Left renal pelvis (tissue), 4 donors: ENCODE results near the gene DAAM1. TPM values are rescaled to one million over a fixed set of nuclear protein-coding genes. Genes with fewer than 3 reads are reported as not detected.

Experiments used
- DNase-seq, 4 donors: peaks; one replicate each; pipeline ENCODE4 v3.0.0-alpha.2; 2013; ENCODE audit warnings: low read depth in 4 of 4, low spot score in 3 of 4
- polyA plus RNA-seq, 4 donors: library from polyadenylated mRNA; unstranded; fragments of 120-200 nt; gene quantifications; one replicate each; pipeline ENCODE4 v1.2.1, GENCODE V29; 2013; ENCODE audit not compliant: insufficient read length in 4 of 4

DAAM1 gene
- polyA plus RNA-seq, 4 donors, result 56.3 to 125 (median 68.2) TPM

DNA sequence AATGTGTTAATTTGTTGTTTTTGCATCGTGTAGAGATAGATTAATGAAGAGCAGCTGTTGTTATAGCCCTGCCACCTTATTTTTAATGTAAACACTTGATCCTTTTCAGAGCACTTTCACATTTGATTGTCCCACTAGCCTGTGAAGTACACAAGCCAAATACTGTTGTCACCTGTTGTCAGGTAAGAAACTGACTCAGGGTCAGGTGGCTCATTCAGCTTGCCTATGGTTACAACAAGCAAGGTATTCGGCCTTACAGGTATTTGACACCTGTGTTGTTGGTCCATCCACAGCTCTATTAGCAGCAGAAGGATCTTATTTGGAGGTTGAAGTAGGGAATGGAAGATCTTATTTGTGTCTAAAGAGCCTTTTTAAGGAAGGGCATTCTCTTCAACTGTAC lies 167.8 kb downstream of the DAAM1 start:
- DNase-seq, result no peak

DNA sequence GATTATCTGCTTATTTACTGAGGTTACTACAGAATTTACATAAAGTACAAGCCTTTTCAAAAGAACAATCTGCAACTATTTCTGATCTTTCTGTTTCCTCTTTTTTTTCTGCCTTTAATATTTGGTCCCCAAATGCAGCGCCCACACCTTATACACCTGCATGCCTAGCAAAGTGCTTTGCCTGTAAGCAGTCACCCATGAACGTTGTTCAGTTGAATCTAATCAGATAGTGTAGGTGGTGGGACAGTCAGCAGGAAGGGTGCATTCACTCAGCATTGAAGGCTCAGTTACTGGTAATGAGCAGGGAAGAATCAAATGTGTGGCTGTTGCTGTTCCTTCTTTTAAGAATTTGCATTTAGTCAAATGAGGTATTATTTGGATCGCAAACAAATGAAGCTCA lies 168.3 kb downstream of the DAAM1 start:
- DNase-seq, result no peak

DNA sequence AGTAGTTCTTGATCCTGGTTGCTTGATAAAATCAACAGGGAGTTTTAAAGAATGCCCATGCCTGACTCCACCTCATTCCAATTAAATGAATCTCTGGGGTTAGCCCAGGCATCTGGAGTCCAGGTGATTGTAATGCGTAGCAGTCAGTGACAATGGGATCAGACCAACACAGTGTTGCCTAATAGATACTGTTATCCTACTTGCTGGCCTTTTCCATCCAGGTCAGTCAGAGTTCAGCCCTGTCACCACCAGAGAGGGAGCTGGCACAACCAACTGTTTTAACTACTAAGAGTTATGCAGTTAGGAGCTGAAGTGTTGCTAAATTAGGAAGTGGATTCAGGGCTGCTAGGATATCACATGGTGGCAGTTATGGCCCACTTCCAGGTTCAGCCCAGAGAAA lies 169.6 kb downstream of the DAAM1 start:
- DNase-seq, result no peak

DNA sequence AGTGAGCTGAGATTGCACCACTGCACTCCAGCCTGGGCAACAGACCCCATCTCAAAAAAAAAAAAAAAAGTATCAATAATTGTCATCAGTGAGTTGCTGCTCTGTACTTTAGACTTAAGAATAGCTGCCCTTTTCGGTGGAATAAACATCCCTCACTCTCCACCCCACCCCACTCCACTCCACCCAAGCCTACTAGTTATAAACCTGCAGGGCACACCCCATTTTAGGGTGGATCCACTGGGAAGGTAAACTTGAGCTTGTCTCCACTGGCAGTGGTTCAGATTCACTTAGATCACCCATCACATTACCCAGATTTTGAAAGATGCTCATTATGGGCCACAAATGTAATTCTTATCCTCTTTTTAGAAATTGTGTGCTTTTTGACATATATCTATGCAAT lies 170.3 kb downstream of the DAAM1 start:
- DNase-seq, result no peak

DNA sequence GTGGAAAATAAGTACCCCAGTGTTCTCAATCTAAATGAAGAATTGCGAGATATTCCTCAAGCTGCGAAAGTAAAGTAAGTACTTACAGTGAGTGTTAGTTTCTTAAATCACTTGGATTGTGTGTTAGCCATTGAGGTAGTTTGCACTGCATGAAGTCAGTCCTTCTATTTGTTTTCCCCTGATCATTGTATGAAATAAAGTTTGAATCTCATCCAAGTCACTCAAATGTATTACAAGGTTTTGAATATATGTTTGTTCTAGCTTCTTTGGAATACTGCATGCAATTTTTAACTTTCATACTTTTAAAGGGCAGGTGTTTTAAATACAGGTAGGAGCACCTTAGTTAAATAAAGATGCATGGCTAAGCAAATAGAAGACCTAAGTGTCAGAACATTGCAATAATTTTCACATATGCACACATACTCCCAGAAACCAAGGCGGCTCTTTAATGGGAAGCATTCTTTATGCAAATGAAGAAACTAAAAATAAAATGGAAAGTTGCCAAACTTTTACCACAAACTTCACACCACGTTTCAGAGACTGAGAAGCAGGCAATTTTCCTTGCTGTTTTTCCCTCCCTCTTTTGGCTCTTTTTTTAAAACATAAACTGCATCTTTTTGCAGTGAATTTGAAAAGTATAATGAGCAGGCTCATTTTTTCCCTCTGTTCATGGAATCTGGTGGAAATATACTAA lies 171.1 kb downstream of the DAAM1 start:
- no peak for DNase-seq

DNA sequence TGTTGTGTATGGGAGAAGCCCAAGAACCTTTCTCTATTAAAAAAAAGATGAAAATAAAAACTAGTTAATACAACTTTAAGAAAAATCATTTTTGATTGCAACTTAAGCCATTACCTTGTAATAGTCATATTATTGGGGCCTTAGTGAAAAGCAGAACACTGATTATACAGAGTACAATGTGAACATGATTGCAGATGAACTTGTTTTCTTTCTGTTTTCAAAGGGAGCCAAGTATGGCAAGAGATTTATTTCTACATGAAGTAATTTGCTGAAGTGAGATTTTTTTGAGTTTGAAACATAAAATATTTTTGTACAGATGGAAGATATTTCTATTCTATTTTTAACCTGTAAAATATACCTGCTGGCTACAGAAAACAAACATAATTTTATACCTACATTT lies 171.8 kb downstream of the DAAM1 start:
- DNase-seq, result no peak

DNA sequence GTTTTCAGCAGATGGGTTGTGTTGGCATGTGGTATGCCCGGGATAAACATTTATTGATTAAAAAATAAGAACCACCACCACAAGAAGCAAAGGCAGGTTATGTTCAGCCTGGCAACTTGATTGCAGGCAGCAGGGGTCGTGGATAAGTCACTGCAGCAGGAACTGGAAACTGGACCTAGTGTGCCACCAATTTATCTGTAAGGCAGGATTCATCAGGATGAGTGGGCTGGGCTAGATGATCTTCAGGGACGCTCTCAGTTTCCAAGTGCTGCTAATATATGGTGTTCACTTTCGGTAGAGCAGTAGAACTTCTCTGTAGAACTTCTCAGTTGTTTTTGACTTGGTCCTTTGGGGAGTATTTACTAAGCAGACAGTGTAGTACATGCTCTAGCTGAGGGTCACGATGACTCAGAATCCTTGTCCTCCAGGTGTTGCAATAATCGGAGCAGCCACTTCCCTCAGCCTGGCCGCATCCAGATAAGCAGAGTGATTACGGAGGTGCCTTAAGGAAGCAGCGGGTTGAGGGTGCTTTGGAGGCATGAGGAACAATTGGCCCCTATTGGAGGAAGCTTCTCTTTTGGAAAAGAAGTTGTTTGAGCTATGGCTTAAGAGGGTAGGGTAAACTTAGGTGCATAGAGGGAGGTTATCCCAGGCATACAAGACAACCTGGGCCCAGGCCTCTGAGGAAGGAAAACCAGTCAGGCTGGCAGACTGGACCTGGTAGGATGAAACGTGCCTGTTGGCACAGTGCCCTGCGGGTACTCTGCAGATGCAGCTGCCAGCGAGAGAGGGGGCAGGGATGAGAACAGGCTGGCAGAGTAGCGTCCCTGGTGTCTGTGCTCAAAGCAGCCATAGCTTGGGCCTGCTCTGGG lies 172.7 kb downstream of the DAAM1 start:
- no peak for DNase-seq

DNA sequence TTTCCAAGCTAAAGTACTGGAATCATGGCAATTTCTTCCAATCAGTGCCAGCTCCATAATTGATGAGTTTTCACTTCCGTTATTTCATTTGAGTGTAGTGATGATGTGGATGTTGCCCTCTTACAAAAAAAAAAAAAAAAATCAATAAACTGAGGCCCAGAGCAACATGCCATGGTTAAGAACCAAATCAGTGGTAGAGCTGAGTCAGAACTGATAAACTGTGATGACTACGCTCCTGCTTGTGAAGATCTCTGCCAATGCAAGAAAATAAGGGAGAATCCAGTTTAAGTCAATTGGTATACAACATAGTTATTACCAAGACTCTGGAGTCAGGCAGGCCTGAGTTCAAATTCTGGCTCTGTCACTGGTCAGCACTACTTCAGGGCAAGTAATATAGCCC lies 174.0 kb downstream of the DAAM1 start:
- DNase-seq, result no peak

DNA sequence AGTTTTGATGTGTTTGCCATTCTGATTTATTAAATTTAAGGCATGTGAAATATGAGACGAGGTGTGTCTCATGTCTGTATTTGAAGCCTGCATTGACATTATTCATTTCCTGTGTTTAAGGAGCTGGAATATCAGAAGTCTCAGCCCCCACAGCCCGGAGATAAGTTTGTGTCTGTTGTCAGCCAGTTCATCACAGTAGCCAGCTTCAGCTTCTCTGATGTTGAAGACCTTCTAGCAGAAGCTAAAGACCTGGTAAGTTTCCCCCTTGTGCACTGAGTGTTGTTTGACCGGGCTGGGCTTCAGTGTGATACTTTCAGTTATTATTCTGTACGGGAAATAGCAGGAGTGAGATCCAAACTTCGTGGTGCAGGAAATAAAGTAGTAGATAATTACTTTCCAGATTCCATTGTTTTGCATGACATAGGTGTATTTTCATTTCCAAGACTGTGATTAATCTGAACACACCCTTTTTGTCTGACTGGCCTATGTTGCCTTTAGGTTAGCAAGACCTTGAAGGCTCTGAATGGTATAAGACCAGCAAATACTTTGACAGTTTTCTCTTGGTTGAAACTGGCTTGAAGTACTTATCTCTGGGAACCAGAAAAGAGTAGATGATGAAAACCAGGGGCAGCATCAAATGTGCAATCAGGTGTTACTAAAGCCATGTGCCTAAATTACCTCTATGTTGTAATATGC lies 175.2 kb downstream of the DAAM1 start:
- no peak for DNase-seq

DNA sequence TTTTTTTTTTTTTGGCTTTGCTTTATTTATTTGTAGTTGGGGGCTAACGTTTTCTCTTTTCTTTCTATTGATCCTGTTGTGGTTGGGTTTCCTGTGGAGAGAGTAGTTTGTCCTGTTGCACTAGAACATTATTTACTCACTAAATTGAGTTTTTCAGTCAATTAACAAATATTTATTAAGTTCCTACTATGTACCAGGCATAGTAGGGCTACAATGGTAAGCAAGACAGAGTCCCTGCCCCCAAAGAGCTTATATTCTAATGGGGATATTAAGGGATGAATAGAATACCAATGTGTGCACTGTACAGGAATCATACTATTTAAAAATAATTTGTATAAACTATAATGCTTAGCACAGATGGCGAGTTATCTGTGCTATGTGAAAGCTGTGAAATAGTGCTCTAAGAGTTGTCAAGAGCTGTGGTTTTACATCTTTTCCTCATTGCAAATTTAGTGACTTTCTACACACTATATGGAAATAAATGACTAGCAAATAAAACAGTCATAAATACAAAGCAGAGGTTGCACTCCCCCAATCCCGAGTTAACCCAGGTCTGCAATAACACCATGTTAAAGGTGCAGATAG lies 181.8 kb downstream of the DAAM1 start:
- DNase-seq, result no peak

DNA sequence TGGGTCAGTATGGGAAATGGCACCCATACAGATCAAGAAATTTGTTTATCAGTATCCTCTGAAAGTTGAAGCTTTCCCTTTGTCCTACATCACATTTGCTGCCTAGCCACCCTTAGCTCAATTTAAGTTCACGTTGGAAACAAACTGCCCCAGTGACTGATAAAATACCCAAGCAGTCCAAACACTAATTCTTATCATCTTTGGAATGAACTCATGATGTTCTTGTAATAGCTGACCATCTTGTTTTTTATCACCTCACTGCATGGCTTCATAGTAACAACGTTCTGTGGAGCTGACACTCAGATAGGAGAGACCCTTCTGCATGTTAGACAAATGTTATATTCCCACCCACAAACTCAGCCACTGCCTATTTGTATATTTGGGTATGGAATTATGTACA lies 183.3 kb downstream of the DAAM1 start:
- no peak for DNase-seq

DNA sequence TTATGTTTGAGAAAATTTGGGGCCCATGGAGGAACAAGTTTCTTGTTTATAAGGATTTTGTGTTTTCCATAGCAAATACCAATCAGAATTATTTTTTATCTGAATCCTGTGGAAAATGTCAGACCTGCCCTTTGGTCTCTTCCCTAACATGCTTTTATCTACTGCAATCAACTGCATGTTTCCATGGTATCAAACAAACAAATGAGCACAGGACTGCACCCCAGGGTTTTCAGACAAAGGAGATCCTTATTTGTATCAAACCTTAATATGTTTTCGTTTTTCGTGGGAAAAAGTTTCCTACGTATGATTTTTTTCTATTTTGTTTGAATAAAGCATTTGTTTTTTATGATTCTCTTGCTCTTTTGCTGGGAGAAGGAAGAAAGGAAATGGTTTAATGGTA lies 185.6 kb downstream of the DAAM1 start:
- DNase-seq, result no peak

DNA sequence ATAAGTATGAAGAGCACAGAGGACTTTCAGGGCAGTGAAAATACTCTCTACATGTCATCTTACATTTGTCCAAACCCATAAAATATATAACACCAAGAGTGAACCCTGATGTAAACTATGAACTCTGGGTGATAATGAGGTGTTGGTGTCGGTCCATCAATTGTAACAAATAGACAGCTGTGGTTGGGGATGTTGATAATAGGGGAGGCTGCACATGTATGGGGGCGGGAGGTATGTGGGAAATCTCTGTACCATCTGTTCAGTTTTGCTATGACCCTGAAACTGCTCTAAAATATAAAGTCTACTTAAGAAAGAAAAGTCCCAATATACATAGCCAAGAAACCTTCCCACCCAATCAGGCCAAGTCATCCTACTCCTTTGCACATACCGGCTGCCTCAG lies 188.2 kb downstream of the DAAM1 start:
- DNase-seq, result no peak

DNA sequence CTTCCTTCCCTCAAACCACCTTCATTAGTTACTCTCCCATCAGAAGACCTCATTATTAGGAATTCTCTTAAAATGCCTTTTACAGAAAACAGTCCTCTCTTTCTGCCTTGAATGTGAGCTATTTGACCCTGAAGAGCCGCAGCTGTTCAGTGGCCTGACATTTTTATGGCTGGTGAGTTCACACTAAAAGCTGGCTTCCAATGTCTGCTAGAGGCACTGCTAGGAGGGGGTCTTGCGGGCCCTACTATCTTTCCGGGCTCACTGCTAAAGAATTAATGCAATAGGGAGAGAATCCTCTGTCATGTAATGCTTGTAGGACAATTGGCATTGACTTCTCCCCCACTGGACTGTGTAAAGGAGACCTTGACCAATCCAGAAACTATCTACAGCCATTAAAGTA lies 189.0 kb downstream of the DAAM1 start:
- peak; percentile 54 to 71 (median 62) for DNase-seq

DNA sequence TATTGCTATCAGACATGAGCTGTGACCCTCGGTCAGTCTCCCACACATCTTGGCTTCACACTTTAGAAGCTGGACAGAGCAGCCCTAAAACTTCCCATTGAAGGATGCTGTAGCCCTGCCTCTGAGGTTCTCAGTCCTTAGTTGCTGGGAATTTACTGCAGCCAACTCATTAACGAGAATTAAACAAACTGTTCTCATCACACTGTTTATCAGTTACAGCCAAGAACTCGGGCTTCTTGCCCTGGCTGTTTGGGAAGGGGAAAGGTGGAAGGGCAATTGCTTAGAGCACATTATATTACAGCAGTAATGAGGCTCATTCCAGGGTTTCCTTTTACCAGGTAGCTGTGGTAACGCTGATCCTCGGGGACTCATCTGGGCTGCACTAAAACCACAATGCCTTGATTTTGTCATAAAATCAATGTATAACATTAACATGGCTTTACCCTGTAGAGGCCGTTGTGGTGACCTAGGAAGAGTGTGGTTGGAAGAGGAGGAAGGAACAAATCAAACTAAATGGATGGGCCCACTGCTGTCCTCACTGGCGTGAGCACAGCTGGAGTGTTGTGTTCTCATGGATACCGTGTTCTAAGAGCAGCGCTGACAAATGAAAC lies 189.6 kb downstream of the DAAM1 start:
- peak; percentile 31 to 54 (median 40) for DNase-seq

DNA sequence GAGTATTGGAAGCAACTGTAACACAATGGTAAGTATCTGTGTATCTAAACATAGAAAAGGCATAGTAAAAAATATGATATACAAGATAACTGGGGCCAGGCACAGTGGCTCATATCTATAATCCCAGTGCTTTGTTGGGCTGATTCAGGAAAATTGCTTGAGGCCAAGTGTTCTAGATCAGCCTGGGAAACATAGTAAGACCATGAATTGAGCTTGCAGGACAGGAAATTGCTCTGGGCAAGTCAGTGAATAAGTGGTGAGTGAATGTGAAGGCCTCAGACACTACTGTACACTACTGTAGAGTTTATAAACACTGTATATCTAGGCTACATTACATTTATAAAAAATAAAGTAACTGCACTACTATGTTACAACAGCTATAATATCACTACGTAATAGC lies 201.5 kb downstream of the DAAM1 start:
- no peak for DNase-seq

DNA sequence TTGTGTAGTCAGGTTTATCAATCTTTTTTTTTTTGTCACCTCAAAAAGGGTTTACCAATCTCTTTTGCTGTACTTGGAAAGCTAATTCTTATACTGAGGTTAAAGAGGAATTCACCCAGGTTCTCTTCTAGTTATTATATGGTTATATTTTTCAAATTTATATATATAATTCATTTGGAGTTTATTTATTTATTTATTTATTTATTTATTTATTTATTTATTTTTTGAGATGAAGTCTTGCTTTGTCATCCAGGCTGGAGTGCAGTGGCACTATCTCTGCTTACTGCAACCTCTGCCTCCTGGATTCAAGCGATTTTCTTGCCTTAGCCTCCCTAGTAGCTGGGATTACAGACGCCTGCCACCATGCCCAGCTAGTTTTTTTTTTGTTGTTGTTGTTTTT lies 202.9 kb downstream of the DAAM1 start:
- no peak for DNase-seq

DNA sequence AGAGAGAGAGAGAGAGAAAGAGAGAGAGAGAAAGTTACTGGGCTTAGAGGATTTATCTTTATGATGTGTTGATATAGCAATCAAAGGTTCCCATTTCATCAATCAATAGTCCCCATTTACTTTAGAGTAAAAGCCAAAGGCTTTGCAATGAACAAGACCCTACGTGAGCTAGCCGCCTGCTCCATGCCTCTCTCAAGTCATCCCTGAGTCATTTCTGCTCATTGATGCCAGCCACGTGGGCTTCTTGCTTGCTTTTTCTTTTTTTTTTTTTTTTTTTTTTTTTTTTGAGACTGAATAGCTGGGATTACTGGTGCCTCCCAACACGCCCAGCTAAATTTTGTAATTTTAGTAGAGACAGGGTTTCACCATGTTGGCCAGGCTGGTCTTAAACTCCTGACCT lies 205.8 kb downstream of the DAAM1 start:
- no peak for DNase-seq

DNA sequence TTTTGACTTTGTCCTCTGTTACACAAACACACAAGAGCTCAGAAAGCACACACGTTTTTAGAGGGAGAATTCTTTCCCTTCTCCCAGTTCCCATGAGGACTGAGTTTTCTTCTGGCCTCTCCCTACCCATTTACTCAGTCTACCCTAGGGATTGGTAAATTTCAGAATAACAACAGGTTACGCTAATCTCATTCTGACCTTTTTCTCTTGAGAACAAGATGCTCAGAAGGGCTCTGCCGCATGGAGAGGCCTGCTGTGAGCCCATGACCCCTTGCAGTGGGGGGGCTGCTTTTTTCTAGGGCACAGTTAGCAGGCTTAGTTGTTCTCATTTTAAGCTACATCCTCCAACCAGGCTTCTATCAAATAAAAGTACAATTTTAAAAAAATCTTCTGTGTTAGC lies 207.2 kb downstream of the DAAM1 start:
- DNase-seq, result no peak

DNA sequence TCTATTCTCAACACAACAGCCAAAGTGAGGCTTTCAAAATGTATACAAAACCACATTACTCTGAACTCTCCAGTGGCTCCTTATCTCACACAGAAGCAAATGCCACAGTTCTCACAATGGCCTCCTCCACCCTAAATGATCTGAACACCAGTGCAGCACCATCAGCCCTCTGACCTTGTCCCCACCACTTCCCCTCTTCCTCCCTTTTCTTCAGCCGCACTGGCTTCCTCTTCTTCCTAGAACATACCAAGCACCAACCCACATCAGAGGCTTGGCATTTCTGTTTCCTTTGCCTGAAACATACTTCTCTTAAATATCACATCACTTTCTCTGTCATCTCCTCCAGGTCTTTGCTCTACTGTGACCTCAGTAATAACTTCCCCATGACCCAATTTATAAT lies 210.4 kb downstream of the DAAM1 start:
- no peak for DNase-seq
